GM23248 (cell line): ENCODE results near the gene KRT23. TPM values are rescaled to one million over a fixed set of nuclear protein-coding genes. Genes with fewer than 3 reads are reported as not detected.

Experiments
- DNase-seq: peaks from one replicate; pipeline ENCODE4 v3.0.0-alpha.2; 2015
- H2AFZ ChIP-seq: fragments of 200-600 bp; sonication (generic); 2 replicates; pipeline ENCODE4 v1.6.1; 2016; ENCODE audit warnings: antibody characterized with exemption
- H3F3A ChIP-seq: fragments of 200-600 bp; sonication (generic); 2 replicates; pipeline ENCODE4 v1.6.1; 2016; ENCODE audit warnings: mild to moderate bottlenecking, antibody characterized with exemption, mixed run types; ENCODE audit not compliant: insufficient read depth
- H3K27ac ChIP-seq: fragments of 200-600 bp; sonication (generic); 2 replicates; pipeline ENCODE4 v1.5.1; 2016; ENCODE audit warnings: mild to moderate bottlenecking
- H3K27me3 ChIP-seq: fragments of 200-600 bp; sonication (generic); replicated peaks from 2 replicates; pipeline ENCODE4 v1.6.1; 2016; ENCODE audit warnings: mild to moderate bottlenecking; ENCODE audit not compliant: insufficient read depth
- H3K36me3 ChIP-seq: fragments of 200-600 bp; sonication (generic); 2 replicates; pipeline ENCODE4 v1.6.1; 2016; ENCODE audit warnings: low read depth, mild to moderate bottlenecking
- H3K4me1 ChIP-seq: fragments of 200-600 bp; sonication (generic); 2 replicates; pipeline ENCODE4 v1.6.1; 2016; ENCODE audit warnings: mild to moderate bottlenecking; ENCODE audit not compliant: insufficient read depth
- H3K4me2 ChIP-seq: fragments of 200-600 bp; sonication (generic); one replicate; pipeline ENCODE4 v1.6.1; 2016; ENCODE audit warnings: mild to moderate bottlenecking; ENCODE audit not compliant: unreplicated experiment
- H3K4me3 ChIP-seq: fragments of 200-600 bp; sonication (generic); 2 replicates; pipeline ENCODE4 v1.5.1; 2016; ENCODE audit warnings: mild to moderate bottlenecking
- H3K79me2 ChIP-seq: fragments of 200-600 bp; sonication (generic); 2 replicates; pipeline ENCODE4 v1.6.1; 2016; ENCODE audit warnings: mild to moderate bottlenecking; ENCODE audit not compliant: insufficient read depth
- H3K9ac ChIP-seq: fragments of 200-600 bp; sonication (generic); 2 replicates; pipeline ENCODE4 v1.6.1; 2016; ENCODE audit warnings: mild to moderate bottlenecking
- H3K9me2 ChIP-seq: fragments of 200-600 bp; sonication (generic); 2 replicates; pipeline ENCODE4 v1.6.1; 2016; ENCODE audit warnings: mixed run types, mild to moderate bottlenecking, moderate library complexity; ENCODE audit not compliant: insufficient read depth
- H3K9me3 ChIP-seq: fragments of 200-600 bp; sonication (generic); one replicate; pipeline ENCODE4 v1.6.1; 2017; ENCODE audit warnings: low read depth
- H4K20me1 ChIP-seq: fragments of 200-600 bp; sonication (generic); 2 replicates; pipeline ENCODE4 v1.6.0; 2016; ENCODE audit not compliant: insufficient read depth
- EZH2 ChIP-seq: fragments of 200-600 bp; sonication (generic); IDR thresholded peaks from 2 replicates; pipeline ENCODE4 v1.6.1; 2018; ENCODE audit warnings: antibody characterized with exemption, mild to moderate bottlenecking; ENCODE audit not compliant: insufficient read depth, poor library complexity, severe bottlenecking
- EZH2phosphoT487 ChIP-seq: fragments of 200-600 bp; sonication (generic); IDR thresholded peaks from 2 replicates; pipeline ENCODE4 v1.6.1; 2018; ENCODE audit warnings: antibody characterized with exemption, moderate library complexity, mild to moderate bottlenecking, low read depth; ENCODE audit not compliant: insufficient read depth
- WGBS, 2 experiments: methylation state at CpG; one replicate each; pipeline ENCODE4 v1.1.6; 2015 to 2017; ENCODE audit warnings: low lambda C conversion rate in 2 of 2, low coverage in 1 of 2; ENCODE audit errors: missing lambda C conversion rate in 2 of 2; 5-methylcytosine and 5-hydroxymethylcytosine counted together
- in situ Hi-C: fragments of 300-500 bp; cut with MboI; formaldehyde crosslinking; loops from 2 replicates; pipeline ENCODE4 v1.15.0; 2020
- polyA plus RNA-seq: library from polyadenylated mRNA; unstranded; fragments of >200 nt; fragmentation: Nextera tagmentation; extraction: Ambion mirVana; gene quantifications from 2 replicates; pipeline ENCODE4 v1.2.1, GENCODE V29; 2016
- total RNA-seq: library from RNA; depleted of rRNA; stranded (reverse); fragments of >200 nt; shearing (Covaris generic); gene quantifications from 2 replicates; pipeline ENCODE4 v1.2.3, GENCODE V29; 2014

KRT23 gene
- total and polyA plus RNA-seq, 2 experiments from 2014 or later: not detected

DNA sequence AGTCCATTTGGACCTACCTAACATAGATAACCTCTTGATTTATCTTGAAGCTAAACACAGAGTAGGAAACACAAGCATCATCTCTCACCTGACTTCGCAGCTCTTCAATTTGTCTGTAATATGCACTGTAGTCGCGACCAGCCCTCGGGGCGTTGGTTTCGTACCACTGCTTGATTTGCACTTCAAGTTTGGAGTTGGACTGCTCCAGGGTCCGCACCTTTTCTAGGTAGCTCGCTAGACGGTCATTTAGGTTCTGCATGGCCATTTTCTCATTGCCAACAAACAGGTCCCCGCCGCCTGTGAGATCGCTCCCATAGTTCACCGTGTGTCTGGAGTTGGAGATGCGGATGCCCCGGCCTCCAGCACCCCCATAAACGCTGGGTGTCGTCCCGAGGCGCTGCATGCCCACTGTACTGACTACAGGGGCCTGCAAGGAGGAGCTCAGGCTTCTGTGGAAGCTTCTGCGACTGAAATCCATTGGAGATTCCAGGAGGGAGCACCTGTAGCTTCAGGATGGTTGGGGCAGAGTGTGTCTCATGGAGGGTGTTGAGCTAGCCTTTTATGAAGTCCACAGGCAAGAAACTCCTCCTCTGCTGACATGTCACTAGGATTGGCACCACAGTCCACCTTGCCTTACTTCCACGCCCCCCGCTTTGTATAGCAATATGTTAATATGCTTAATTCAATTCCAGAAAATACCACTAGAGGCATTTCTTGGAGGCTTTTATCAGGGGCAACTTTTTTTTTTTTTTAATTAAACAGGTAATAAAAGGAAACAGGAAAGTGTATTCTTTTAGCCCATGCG, 52.5 kb downstream of the KRT23 start, which contains the start of gene KRT20:
TSS of gene KRT20 (minus strand) at position 535 of the 805 bp plus-strand sequence. CDS start at position 478, 57 bp downstream.
- no peaks in the 10 kb centered on the region for H3K79me2 ChIP-seq
- no peaks in the 10 kb centered on the region for H3K9me2 ChIP-seq
- DNase-seq: peak; percentile 20
- WGBS, 2 experiments: 86 to 88% methylated on average over 23 of the region's 23 CpGs
- no peaks in the 10 kb centered on the region for H3K4me1 ChIP-seq
- TF ChIP-seq EZH2phosphoT487 (no peak), EZH2 (no peak)
- H3K4me3 ChIP-seq: no peak within 1 kb of the TSS
- H3K27me3 ChIP-seq: peaks cover 14% of the 10 kb centered on the region; the same call in 1 of the 2 replicates
- H3K27ac ChIP-seq: no peak within 1 kb of the TSS
- no peaks in the 10 kb centered on the region for H3K36me3 ChIP-seq
- no peak within 1 kb of the TSS for H3K4me2 ChIP-seq
- H3K9me3 ChIP-seq: no peaks in the 10 kb centered on the region
- in situ Hi-C loops: no loop called here
- no peaks in the 10 kb centered on the region for H3F3A ChIP-seq
- no peak within 1 kb of the TSS for H3K9ac ChIP-seq
- H4K20me1 ChIP-seq: no peaks in the 10 kb centered on the region
- H2AFZ ChIP-seq: no peak within 1 kb of the TSS

DNA sequence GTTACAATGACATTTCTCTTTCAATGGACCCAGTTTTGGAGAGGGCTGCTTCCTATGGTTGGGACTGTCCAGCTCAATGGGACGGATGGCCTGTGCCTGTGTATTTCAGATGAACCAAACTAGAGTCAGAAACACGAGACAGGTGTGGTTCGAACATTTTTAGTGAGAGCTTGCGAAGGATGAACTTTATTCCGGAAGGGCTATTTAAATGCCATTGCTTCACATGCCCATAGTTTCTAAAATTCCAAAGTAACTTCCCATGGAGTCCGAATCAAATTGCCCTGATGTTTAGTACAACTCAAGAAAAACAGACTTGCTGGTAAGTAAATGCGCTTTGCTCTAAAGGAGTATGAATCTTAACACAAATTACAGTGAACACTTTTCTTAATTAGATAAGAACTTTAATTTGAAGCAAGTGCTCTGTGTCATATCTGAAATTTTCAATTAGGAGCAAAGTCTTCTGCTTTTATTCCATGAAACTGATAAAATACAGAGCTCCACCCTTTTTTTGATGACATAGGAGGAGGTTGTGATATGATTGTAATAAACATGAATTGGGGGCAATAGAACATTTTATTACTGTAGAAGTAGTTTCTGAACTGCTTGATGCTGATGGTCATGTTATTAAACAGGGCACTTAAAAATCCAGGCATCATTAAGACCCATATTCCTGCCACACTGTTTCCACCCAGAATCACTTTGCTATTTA, 53.7 kb downstream of the KRT23 start:
- H3K79me2 ChIP-seq: no peaks in the 10 kb centered on the region
- no peaks in the 10 kb centered on the region for H3K9me2 ChIP-seq
- TF ChIP-seq EZH2phosphoT487 (no peak), EZH2 (no peak)
- in situ Hi-C loops: no loop called here
- no peaks in the 10 kb centered on the region for H3F3A ChIP-seq
- H3K4me2 ChIP-seq: no peak overlapping the region
- H3K9ac ChIP-seq: no peak overlapping the region
- H3K27me3 ChIP-seq: 0 out of 2 replicates have a peak, but pooled peaks cover 4% of the 10 kb centered on the region
- H2AFZ ChIP-seq: no peak overlapping the region
- no peaks in the 10 kb centered on the region for H3K4me1 ChIP-seq
- no peak overlapping the region for H3K4me3 ChIP-seq
- no peak overlapping the region for H3K27ac ChIP-seq
- no peaks in the 10 kb centered on the region for H3K36me3 ChIP-seq
- DNase-seq: no peak
- WGBS, 2 experiments: 83 to 84% methylated on average over 7 of the region's 7 CpGs
- no peaks in the 10 kb centered on the region for H3K9me3 ChIP-seq
- H4K20me1 ChIP-seq: no peaks in the 10 kb centered on the region

DNA sequence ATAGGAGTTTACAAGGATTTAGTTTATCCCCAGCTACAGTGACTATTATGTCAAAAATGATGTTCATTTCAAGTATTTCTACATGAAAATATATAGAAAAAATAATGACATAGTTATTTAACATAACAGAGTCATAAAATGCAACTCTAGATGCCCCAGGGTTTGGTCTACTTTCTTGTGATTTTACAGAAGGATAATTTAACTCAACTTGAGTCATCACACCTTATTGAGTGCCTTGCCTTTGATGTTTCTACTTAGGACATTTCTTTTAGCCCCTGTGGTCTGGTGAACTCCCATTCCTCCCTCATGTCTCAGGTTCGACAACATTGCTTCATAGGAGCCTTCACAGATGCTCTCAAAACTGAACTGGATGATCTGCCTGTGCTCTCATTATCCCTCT, 54.4 kb downstream of the KRT23 start:
- H3F3A ChIP-seq: no peaks in the 10 kb centered on the region
- WGBS, 2 experiments: 82 to 93% methylated on average over 1 of the region's 1 CpG
- in situ Hi-C loops: no loop called here
- H3K9ac ChIP-seq: no peak overlapping the region
- H3K9me3 ChIP-seq: no peaks in the 10 kb centered on the region
- no peaks in the 10 kb centered on the region for H3K79me2 ChIP-seq
- H4K20me1 ChIP-seq: no peaks in the 10 kb centered on the region
- H3K27me3 ChIP-seq: no peaks in the 10 kb centered on the region
- no peaks in the 10 kb centered on the region for H3K9me2 ChIP-seq
- TF ChIP-seq EZH2 (no peak), EZH2phosphoT487 (no peak)
- no peak for DNase-seq
- no peak overlapping the region for H3K4me2 ChIP-seq
- H2AFZ ChIP-seq: no peak overlapping the region
- H3K27ac ChIP-seq: no peak overlapping the region
- H3K4me1 ChIP-seq: no peaks in the 10 kb centered on the region
- H3K4me3 ChIP-seq: no peak overlapping the region
- no peaks in the 10 kb centered on the region for H3K36me3 ChIP-seq

DNA sequence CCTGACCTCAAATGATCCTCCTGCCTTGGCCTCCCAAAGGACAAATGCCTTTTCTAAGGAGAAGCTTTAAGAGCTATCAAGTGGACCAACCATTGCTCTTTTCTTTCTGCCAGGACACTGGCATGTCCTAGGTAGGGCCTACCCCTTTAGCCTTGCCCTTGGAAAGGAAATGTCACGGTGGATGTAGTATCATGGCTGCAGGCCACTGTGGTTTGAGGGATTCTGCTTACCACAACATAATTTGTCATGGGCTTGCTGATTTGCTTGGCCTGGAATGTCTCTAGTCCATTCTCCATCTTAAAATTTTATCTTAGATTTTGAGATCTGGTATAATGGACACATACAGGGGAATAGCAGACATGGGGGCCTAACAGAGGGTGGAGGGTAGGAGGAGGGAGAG, 58.4 kb downstream of the KRT23 start:
- Histone ChIP-seq H3K27me3 (no peaks in the 10 kb centered on the region), H3K9me3 (no peaks in the 10 kb centered on the region), H3K27ac (no peak overlapping the region), H3K9ac (no peak overlapping the region), H3K4me2 (no peak overlapping the region), H3K4me1 (peaks cover 3% of the 10 kb centered on the region), H2AFZ (no peak overlapping the region), H4K20me1 (no peaks in the 10 kb centered on the region), H3K9me2 (no peaks in the 10 kb centered on the region), H3K79me2 (no peaks in the 10 kb centered on the region), H3K4me3 (no peak overlapping the region), H3K36me3 (no peaks in the 10 kb centered on the region), H3F3A (peaks cover under 1% of the 10 kb centered on the region; the same call in 1 of the 2 replicates)
- DNase-seq: no peak
- 83 to 88% methylated on average over 1 of the region's 1 CpG for WGBS, 2 experiments
- in situ Hi-C loops: no loop called here
- TF ChIP-seq EZH2phosphoT487 (no peak), EZH2 (no peak)
